ENCODE results near the gene ENPP6. TPM values are rescaled to one million over a fixed set of nuclear protein-coding genes. Genes with fewer than 3 reads are reported as not detected.

The ENPP6 gene
- total and polyA plus RNA-seq, 2 of the 13 experiments (the other 11 are each of a cell fraction or from before 2014, with no cell fraction given): not detected

DNA sequence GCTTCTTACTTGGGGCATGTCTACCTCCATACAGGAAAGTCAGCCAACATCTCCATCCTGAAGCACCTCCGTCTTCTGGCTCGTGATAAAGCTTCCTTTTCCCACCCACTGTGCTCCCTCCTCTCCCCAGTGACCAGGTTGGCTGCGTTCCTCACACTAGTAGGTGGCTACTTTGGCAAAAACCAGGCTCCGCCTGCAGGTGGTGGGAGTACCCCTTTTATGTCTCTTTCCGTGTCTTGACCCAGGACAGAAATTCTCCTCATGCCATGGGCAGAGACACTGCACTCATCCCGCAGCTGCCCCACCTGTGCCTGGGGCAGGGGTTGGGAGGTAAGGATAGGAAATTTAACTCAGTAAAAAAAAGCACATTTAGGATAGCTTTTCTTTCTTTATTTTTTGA lies 50.9 kb downstream of the ENPP6 start (continued):
- TF ChIP-seq ZNF337 (CRISPR knock-in tag; IDR thresholded peaks at IDR 0.05; ENCODE audit: borderline replicate concordance, low read depth): no peak
- TF ChIP-seq, protein P1, sequence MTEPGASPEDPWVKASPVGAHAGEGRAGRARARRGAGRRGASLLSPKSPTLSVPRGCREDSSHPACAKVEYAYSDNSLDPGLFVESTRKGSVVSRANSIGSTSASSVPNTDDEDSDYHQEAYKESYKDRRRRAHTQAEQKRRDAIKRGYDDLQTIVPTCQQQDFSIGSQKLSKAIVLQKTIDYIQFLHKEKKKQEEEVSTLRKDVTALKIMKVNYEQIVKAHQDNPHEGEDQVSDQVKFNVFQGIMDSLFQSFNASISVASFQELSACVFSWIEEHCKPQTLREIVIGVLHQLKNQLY (CRISPR knock-in tag; IDR thresholded peaks at IDR 0.05): no peak

DNA sequence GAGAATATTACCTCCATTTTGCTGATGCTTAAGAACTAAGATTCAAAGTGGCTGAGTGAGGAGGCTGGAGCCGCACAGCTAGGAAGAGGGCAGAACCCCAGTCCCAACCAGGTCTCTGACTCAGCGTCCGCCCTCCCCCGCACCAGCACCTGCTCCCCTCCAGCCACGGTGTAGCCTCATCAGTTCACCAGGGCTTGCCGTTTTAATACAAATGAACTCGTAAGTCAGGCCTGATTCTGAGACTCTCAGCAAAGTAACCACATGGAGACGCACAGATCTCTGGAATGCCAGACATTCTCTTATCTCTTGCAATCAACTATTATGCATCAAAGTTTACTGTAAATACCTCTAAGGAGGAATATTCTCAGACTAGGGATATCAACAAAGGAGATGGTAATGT lies 52.4 kb downstream of the ENPP6 start:
- Histone ChIP-seq H3K4me3 (replicated peaks in 1 of 3; ENCODE audit: insufficient read depth in 1 of 3, low read depth in 2 of 3, low read length in 3 of 3) (no peak overlapping the region), H3K9ac (ENCODE audit: insufficient read depth, low read depth, low read length) (no peak overlapping the region), H3K4me1 (ENCODE audit: insufficient read depth, low read length) (no peaks in the 10 kb centered on the region), H3K27me3 (ENCODE audit: control insufficient read depth in 1 of 2, insufficient read depth in 2 of 2, low read length in 2 of 2) (peaks cover 0 to 8% of the 10 kb centered on the region in 2 experiments; a peak in 2 of 5 replicates), H2AFZ (ENCODE audit: low read length) (no peak overlapping the region), H3K9me3 (ENCODE audit: low read length) (no peaks in the 10 kb centered on the region), H4K20me1 (ENCODE audit: insufficient read depth, low read length) (no peaks in the 10 kb centered on the region), H3K4me2 (ENCODE audit: low read depth, low read length) (no peak overlapping the region), H3K36me3 (replicated peaks in 1 of 2; ENCODE audit: control insufficient read depth in 1 of 2, insufficient read depth in 2 of 2, low read length in 2 of 2) (no peaks in the 10 kb centered on the region), H3K79me2 (ENCODE audit: insufficient read depth, low read length) (no peaks in the 10 kb centered on the region), H3K27ac (ENCODE audit: extremely low read length, insufficient read depth, low read length) (no peak overlapping the region)
- POLR2A ChIA-PET: no interaction called here
- TF ChIP-seq ZNF230 (CRISPR knock-in tag; IDR thresholded peaks at IDR 0.05) (no peak), CHD2 (IDR thresholded peaks at IDR 0.05; ENCODE audit: low read depth, low read length) (no peak), MLLT10 (CRISPR knock-in tag; IDR thresholded peaks at IDR 0.05) (no peak), PRPF4 (IDR thresholded peaks at IDR 0.05; ENCODE audit: low read depth, low read length, poor library complexity, severe bottlenecking) (no peak), DNMT1 (CRISPR knock-in tag; IDR thresholded peaks at IDR 0.05) (no peak), RAD21 (CRISPR knock-in tag; IDR thresholded peaks at IDR 0.05) (no peak), ZNF205 (CRISPR knock-in tag; IDR thresholded peaks at IDR 0.05) (no peak), BORCS8-MEF2B (CRISPR knock-in tag; IDR thresholded peaks at IDR 0.05) (no peak), CTCF (CRISPR knock-in tag; IDR thresholded peaks at IDR 0.05) (no peak), MAF1 (CRISPR knock-in tag; IDR thresholded peaks at IDR 0.05; ENCODE audit: borderline replicate concordance) (no peak), ZNF83 (CRISPR knock-in tag; IDR thresholded peaks at IDR 0.05; ENCODE audit: borderline replicate concordance) (no peak), JDP2 (CRISPR knock-in tag; IDR thresholded peaks at IDR 0.05; ENCODE audit: borderline replicate concordance) (no peak)
- TF ChIP-seq, protein P2, sequence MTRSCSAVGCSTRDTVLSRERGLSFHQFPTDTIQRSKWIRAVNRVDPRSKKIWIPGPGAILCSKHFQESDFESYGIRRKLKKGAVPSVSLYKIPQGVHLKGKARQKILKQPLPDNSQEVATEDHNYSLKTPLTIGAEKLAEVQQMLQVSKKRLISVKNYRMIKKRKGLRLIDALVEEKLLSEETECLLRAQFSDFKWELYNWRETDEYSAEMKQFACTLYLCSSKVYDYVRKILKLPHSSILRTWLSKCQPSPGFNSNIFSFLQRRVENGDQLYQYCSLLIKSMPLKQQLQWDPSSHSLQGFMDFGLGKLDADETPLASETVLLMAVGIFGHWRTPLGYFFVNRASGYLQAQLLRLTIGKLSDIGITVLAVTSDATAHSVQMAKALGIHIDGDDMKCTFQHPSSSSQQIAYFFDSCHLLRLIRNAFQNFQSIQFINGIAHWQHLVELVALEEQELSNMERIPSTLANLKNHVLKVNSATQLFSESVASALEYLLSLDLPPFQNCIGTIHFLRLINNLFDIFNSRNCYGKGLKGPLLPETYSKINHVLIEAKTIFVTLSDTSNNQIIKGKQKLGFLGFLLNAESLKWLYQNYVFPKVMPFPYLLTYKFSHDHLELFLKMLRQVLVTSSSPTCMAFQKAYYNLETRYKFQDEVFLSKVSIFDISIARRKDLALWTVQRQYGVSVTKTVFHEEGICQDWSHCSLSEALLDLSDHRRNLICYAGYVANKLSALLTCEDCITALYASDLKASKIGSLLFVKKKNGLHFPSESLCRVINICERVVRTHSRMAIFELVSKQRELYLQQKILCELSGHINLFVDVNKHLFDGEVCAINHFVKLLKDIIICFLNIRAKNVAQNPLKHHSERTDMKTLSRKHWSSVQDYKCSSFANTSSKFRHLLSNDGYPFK (CRISPR knock-in tag; IDR thresholded peaks at IDR 0.05; ENCODE audit: borderline replicate concordance): no peak
- TF ChIP-seq, protein P3, sequence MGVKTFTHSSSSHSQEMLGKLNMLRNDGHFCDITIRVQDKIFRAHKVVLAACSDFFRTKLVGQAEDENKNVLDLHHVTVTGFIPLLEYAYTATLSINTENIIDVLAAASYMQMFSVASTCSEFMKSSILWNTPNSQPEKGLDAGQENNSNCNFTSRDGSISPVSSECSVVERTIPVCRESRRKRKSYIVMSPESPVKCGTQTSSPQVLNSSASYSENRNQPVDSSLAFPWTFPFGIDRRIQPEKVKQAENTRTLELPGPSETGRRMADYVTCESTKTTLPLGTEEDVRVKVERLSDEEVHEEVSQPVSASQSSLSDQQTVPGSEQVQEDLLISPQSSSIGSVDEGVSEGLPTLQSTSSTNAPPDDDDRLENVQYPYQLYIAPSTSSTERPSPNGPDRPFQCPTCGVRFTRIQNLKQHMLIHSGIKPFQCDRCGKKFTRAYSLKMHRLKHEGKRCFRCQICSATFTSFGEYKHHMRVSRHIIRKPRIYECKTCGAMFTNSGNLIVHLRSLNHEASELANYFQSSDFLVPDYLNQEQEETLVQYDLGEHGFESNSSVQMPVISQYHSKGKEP (CRISPR knock-in tag; IDR thresholded peaks at IDR 0.05): no peak
- no TSS peak for BruUV-seq (replicated peaks)
- FAIRE-seq (no peak), DNase-seq (ENCODE audit: low spot score) (no peak), ATAC-seq (no peak)
- 29% methylated on average over 8 of the region's 8 CpGs for WGBS (ENCODE audit: low lambda C conversion rate)
- CTCF ChIA-PET (ENCODE audit: low intra/inter-chr PET ratio, low total read pairs): interaction anchor here (0.9 kb wide), 1 partner anchor 325 kb away, joined by 3 read pairs; no protein-coding TSS in a partner anchor
- intact Hi-C loops (cut with micrococcal nuclease; ENCODE audit: unreplicated experiment) (no loop called here), in situ Hi-C loops (cut with HindIII; ENCODE audit: extremely low pct_ligation_motif_present, low pct_unique_long_range_greater_than_20kb) (loop anchor here (5.0 kb wide), 1 partner anchor 323 kb away; no protein-coding TSS in a partner anchor)

Measured in HepG2 (cell line).